Lower lobe of right lung (tissue), 2 donors: ENCODE data around the gene CA11. TPM values are rescaled to one million over a fixed set of nuclear protein-coding genes. Genes with fewer than 3 reads are reported as not detected.
"Not testable (repeated sequence)": the region's sequence is repeated elsewhere in the genome, so short reads cannot be mapped to it uniquely, and the experiment has no call there.

Experiments used
- ATAC-seq, 2 donors: fragments of 200-7000 bp; cut with Tn5 transposase; one replicate each; pipeline ENCODE4 v1.9.1; 2020 to 2022; ENCODE audit warnings: mild to moderate bottlenecking in 2 of 2, moderate library complexity in 2 of 2
- DNase-seq: peaks from one replicate; pipeline ENCODE4 v3.0.0-alpha.2; 2020
- H3K27ac ChIP-seq: fragments of 200-600 bp; one replicate; pipeline ENCODE4 v1.8.0; 2022
- H3K27me3 ChIP-seq: fragments of 200-600 bp; one replicate; pipeline ENCODE4 v1.8.0; 2022; ENCODE audit warnings: low read depth
- H3K36me3 ChIP-seq: fragments of 200-600 bp; one replicate; pipeline ENCODE4 v1.8.0; 2022; ENCODE audit warnings: mild to moderate bottlenecking
- H3K4me1 ChIP-seq: fragments of 200-600 bp; one replicate; pipeline ENCODE4 v1.8.0; 2022
- H3K4me3 ChIP-seq: fragments of 200-600 bp; one replicate; pipeline ENCODE4 v1.8.0; 2022; ENCODE audit warnings: mild to moderate bottlenecking
- H3K9me3 ChIP-seq: fragments of 200-600 bp; one replicate; pipeline ENCODE4 v1.8.0; 2022
- intact Hi-C: fragments of 100-400 bp; cut with DNase I; formaldehyde crosslinking; loops from one replicate; pipeline ENCODE4 v1.11.0; 2022
- total RNA-seq: library from RNA; stranded (reverse); fragmentation: NEBNext Ultra II Directional; extraction: Animal tissue kit (Norgen Biotek cat#: 25700); gene quantifications from one replicate; pipeline ENCODE4 v1.2.1, GENCODE V29; 2021
- TF ChIP-seq, protein P1 (sequence below): fragments of 200-600 bp; IDR thresholded peaks from one replicate; pipeline ENCODE4 v1.8.0; 2022; ENCODE audit warnings: antibody characterized with exemption, mild to moderate bottlenecking
- donor health status: DM: no; HTN: yes; CAD: no; lungs with severe emphysema.

CA11 gene
- total RNA-seq, 1 donor from 2014 or later = 7.8 TPM

DNA sequence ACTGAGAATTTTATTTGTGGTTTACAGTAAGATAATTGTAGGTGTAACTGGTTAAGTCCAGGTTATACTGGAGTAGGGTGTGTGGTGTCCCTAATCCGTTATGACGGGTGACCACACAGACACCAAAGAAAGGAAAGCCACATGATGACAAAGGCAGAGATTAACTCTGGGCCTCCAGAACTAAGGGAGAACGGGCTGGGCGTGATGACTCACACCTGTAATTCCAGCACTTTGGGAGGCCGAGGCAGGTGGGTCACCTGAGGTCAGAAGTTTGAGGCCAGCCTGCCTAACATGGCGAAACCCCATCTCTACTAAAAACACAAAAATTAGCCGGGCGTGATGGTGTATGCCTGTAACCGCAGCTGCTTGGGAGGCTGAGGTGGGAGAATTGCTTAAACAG, 39.6 kb upstream of the CA11 start:
- TF ChIP-seq, protein P1, sequence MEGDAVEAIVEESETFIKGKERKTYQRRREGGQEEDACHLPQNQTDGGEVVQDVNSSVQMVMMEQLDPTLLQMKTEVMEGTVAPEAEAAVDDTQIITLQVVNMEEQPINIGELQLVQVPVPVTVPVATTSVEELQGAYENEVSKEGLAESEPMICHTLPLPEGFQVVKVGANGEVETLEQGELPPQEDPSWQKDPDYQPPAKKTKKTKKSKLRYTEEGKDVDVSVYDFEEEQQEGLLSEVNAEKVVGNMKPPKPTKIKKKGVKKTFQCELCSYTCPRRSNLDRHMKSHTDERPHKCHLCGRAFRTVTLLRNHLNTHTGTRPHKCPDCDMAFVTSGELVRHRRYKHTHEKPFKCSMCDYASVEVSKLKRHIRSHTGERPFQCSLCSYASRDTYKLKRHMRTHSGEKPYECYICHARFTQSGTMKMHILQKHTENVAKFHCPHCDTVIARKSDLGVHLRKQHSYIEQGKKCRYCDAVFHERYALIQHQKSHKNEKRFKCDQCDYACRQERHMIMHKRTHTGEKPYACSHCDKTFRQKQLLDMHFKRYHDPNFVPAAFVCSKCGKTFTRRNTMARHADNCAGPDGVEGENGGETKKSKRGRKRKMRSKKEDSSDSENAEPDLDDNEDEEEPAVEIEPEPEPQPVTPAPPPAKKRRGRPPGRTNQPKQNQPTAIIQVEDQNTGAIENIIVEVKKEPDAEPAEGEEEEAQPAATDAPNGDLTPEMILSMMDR = no peak
- Histone ChIP-seq H3K36me3 (no peaks in the 10 kb centered on the region), H3K27ac (no peak overlapping the region), H3K4me1 (no peaks in the 10 kb centered on the region), H3K4me3 (no peak overlapping the region), H3K27me3 (no peaks in the 10 kb centered on the region), H3K9me3 (no peaks in the 10 kb centered on the region)
- no peak for ATAC-seq
- intact Hi-C loops = no loop called here
- no peak for DNase-seq

DNA sequence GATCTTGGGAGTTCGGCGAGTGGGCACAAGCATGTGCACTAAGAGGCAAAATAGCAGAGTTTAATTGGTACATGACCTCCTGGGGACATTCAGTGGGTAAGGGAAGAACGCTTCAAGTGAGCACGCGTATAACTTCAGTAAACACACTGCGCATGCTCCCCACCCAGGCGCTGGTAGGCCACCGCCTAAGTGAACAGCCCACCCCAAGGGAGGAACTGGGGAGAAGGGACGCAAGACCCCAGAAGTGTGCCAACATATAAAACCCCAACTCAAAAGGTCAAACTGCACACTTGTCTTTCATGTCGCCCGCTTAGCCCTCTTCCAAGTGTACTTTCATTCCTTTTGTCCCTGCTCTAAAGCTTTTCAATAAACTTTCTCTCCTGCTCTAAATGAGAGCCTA, 37.4 kb upstream of the CA11 start:
- Histone ChIP-seq H3K36me3 (no peaks in the 10 kb centered on the region), H3K27ac (no peak overlapping the region), H3K4me1 (no peaks in the 10 kb centered on the region), H3K27me3 (no peaks in the 10 kb centered on the region), H3K4me3 (peak overlapping the region; percentile 32), H3K9me3 (no peaks in the 10 kb centered on the region)
- ATAC-seq = peak; percentile 55 to 68
- TF ChIP-seq, protein P1 = no peak
- DNase-seq = peak; percentile 73
- intact Hi-C loops = no loop called here

DNA sequence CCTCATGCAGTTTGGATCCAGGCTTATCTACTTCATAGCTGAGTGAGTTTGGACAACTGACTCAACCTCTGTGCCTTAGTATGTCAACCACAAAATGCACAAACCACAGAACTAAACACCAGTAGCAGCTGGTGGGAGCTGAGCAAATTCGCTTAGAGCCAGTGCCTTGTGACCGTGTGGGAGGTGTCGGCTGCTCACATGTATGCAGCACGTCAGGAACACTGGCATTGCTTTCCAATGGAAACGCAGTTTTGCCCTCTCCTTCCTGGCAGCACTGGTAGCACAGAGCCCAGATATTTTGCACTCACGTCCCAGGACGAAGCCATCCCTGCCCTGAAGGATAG, 35.1 kb upstream of the CA11 start:
- Histone ChIP-seq H3K4me3 (no peak overlapping the region), H3K36me3 (no peaks in the 10 kb centered on the region), H3K4me1 (no peaks in the 10 kb centered on the region), H3K27ac (no peak overlapping the region), H3K27me3 (no peaks in the 10 kb centered on the region), H3K9me3 (no peaks in the 10 kb centered on the region)
- DNase-seq = no peak
- intact Hi-C loops = no loop called here
- no peak for ATAC-seq
- TF ChIP-seq, protein P1 = no peak

DNA sequence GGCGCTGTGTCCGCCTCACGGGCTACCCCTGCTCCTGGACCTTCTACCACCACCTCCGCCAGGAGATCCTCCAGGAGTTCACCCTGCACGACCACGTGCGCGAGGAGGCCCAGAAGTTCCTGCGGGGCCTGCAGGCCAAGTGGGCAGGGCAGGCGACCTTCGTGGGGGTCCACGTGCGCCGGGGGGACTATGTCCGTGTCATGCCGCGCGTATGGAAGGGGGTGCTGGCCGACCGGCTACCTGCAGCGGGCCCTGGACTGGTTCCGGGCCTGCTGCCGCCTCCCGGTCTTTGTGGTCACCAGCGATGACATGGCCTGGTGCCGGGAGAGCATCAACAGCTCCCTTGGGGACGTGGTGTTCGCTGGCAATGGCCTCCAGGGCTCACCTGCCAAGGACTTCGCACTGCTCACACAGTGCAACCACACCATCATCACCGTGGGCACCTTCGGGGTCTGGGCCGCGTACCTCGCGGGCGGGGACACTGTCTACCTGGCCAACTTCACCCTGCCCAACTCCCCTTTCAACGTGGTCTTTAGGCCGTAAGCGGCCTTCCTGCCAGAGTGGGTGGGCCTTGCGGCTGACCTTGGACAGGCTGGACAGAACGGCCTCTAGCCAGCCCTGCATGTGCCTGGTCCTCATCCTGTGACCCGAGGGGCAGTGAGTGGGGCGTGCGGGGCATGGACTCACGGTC, 34.6 kb upstream of the CA11 start:
- peaks cover 2% of the 10 kb centered on the region for H3K4me1 ChIP-seq
- intact Hi-C loops = no loop called here
- no peaks in the 10 kb centered on the region for H3K27me3 ChIP-seq
- ATAC-seq = peak in 1 of 2 donors; percentile 5
- no peaks in the 10 kb centered on the region for H3K9me3 ChIP-seq
- no peak overlapping the region for H3K27ac ChIP-seq
- H3K36me3 ChIP-seq = no peaks in the 10 kb centered on the region
- no peak for DNase-seq
- TF ChIP-seq, protein P1 = no peak
- H3K4me3 ChIP-seq = no peak overlapping the region

DNA sequence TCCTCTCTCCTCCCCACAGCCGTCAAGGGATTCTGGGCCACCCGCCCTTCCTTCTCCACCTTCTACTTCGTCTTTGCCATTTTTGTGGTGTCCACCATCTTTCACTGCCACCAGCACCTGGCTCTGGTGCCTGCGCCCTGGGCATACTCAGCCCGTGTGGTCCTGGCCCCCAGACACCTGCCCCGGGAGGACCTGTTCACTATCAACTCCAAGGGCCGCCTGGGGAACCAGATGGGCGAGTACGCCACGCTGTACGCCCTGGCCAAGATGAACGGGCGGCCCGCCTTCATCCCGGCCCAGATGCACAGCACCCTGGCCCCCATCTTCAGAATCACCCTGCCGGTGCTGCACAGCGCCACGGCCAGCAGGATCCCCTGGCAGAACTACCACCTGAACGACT, 34.0 kb upstream of the CA11 start:
- H3K4me3 ChIP-seq, H3K27ac ChIP-seq, H3K4me1 ChIP-seq, ATAC-seq, H3K9me3 ChIP-seq, DNase-seq, intact Hi-C loops, H3K27me3 ChIP-seq, H3K36me3 ChIP-seq: not testable (repeated sequence)

DNA sequence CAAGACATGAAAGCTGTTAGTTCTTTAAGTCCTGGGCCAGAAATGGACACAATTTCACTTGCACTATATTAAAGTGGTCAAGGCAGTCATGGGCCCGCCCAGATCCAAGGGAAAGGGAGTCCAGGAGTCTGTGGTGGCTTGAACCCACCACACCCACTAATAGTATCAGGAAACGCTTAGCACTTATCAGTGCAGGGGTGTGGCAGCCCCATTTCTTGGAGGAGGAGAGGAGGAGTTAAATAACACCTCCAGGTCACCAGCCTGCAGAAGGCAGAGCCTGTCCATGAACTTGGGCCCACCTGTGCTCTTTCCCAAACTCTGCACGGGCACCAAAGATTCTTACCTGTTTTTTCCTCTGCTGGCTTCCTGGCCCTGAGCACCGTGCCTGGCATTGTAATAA, 32.2 kb upstream of the CA11 start:
- TF ChIP-seq, protein P1 = no peak
- Histone ChIP-seq H3K27ac (no peak overlapping the region), H3K36me3 (no peaks in the 10 kb centered on the region), H3K4me1 (peaks cover 9% of the 10 kb centered on the region), H3K27me3 (no peaks in the 10 kb centered on the region), H3K4me3 (no peak overlapping the region), H3K9me3 (no peaks in the 10 kb centered on the region)
- DNase-seq (no peak), ATAC-seq (no peak)
- intact Hi-C loops = no loop called here
